ENCODE results near the gene YARS2. TPM values are rescaled to one million over a fixed set of nuclear protein-coding genes. Genes with fewer than 3 reads are reported as not detected.
"Not testable (repeated sequence)": the region's sequence is repeated elsewhere in the genome, so short reads cannot be mapped to it uniquely, and the experiment has no call there.

YARS2 gene
- total and polyA plus RNA-seq, 8 donors, result 3.7 to 7.9 (median 6.3) TPM

- Histone ChIP-seq H3K9me3 (no peaks in the 10 kb centered on the region), H3K4me3 (no peak overlapping the region), H3K4me1 (peaks cover 0 to 16% (median 9%) of the 10 kb centered on the region in 3 donors), H3K36me3 (peaks cover 0 to 13% (median 0%) of the 10 kb centered on the region in 3 donors), H3K27ac (no peak overlapping the region), H3K27me3 (no peaks in the 10 kb centered on the region)
- ATAC-seq (no peak), DNase-seq (no peak), FAIRE-seq (no peak)
- 45 to 72% methylated on average over 2 of the region's 2 CpGs for WGBS, 2 donors
- intact Hi-C loops (cut with DNase I), result no loop called here
- no peak for TF ChIP-seq CTCF (IDR thresholded peaks at IDR 0.05)
Measured at GRCh38 chr12:32708926-32709325, 46.8 kb downstream of the YARS2 start.

- Histone ChIP-seq H3K27ac (no peak overlapping the region), H3K27me3 (no peaks in the 10 kb centered on the region), H3K36me3 (peaks cover 0 to 3% (median 0%) of the 10 kb centered on the region in 3 donors), H3K4me3 (no peak overlapping the region), H3K9me3 (no peaks in the 10 kb centered on the region), H3K4me1 (peaks cover 0 to 16% (median 9%) of the 10 kb centered on the region in 3 donors)
- intact Hi-C loops (cut with DNase I), result no loop called here
- FAIRE-seq (no peak), ATAC-seq (peak in 1 of 4 donors; percentile 18), DNase-seq (no peak)
- WGBS, 2 donors, result 68 to 70% methylated on average over 2 of the region's 2 CpGs
- no peak for TF ChIP-seq CTCF (IDR thresholded peaks at IDR 0.05)
Measured at GRCh38 chr12:32706335-32707024, 49.2 kb downstream of the YARS2 start.

- DNase-seq (no peak), FAIRE-seq (peak; percentile 5), ATAC-seq (no peak)
- Histone ChIP-seq H3K36me3 (no peaks in the 10 kb centered on the region), H3K9me3 (no peaks in the 10 kb centered on the region), H3K27ac (no peak overlapping the region), H3K4me1 (peaks cover 0 to 16% (median 9%) of the 10 kb centered on the region in 3 donors), H3K27me3 (no peaks in the 10 kb centered on the region), H3K4me3 (no peak overlapping the region)
- intact Hi-C loops (cut with DNase I), result no loop called here
- TF ChIP-seq CTCF (IDR thresholded peaks at IDR 0.05), result no peak
Measured at GRCh38 chr12:32705783-32706182, 49.9 kb downstream of the YARS2 start.

GRCh38 chr12:32702946-32703345 is 52.8 kb downstream of the YARS2 start:
- Histone ChIP-seq H3K36me3 (no peaks in the 10 kb centered on the region), H3K4me3 (no peak overlapping the region), H3K9me3 (no peaks in the 10 kb centered on the region), H3K27ac (no peak overlapping the region), H3K4me1 (peaks cover 0 to 16% (median 9%) of the 10 kb centered on the region in 3 donors), H3K27me3 (no peaks in the 10 kb centered on the region)
- intact Hi-C loops (cut with DNase I), result no loop called here
- FAIRE-seq, result no peak
- TF ChIP-seq CTCF (IDR thresholded peaks at IDR 0.05), result no peak
- DNase-seq, result no peak
- 85 to 88% methylated on average over 1 of the region's 1 CpG for WGBS, 2 donors
- no peak for ATAC-seq

- ATAC-seq, result no peak
- Histone ChIP-seq H3K4me3 (no peak overlapping the region), H3K4me1 (peaks cover 0 to 16% (median 9%) of the 10 kb centered on the region in 3 donors), H3K36me3 (no peaks in the 10 kb centered on the region), H3K27me3 (no peaks in the 10 kb centered on the region), H3K9me3 (no peaks in the 10 kb centered on the region), H3K27ac (no peak overlapping the region)
- TF ChIP-seq CTCF (IDR thresholded peaks at IDR 0.05), result no peak
- FAIRE-seq, result no peak
- intact Hi-C loops (cut with DNase I), result no loop called here
- DNase-seq, result no peak
Measured at GRCh38 chr12:32702473-32702872, 53.2 kb downstream of the YARS2 start.

GRCh38 chr12:32699437-32699836 is 56.3 kb downstream of the YARS2 start:
- H3K36me3 ChIP-seq; FAIRE-seq; H3K4me3 ChIP-seq; H3K27ac ChIP-seq; H3K27me3 ChIP-seq; H3K9me3 ChIP-seq; ATAC-seq; DNase-seq; H3K4me1 ChIP-seq; intact Hi-C loops (cut with DNase I): not testable (repeated sequence)
- 97% methylated on average over 8 of the region's 8 CpGs for WGBS, 2 donors

All from pancreas (tissue), 10 donors.